ENCODE data around the gene ATP13A2. TPM values are rescaled to one million over a fixed set of nuclear protein-coding genes. Genes with fewer than 3 reads are reported as not detected.

ATP13A2 gene
- total RNA-seq, 1 donor from 2014 or later: 18.8 TPM

DNA sequence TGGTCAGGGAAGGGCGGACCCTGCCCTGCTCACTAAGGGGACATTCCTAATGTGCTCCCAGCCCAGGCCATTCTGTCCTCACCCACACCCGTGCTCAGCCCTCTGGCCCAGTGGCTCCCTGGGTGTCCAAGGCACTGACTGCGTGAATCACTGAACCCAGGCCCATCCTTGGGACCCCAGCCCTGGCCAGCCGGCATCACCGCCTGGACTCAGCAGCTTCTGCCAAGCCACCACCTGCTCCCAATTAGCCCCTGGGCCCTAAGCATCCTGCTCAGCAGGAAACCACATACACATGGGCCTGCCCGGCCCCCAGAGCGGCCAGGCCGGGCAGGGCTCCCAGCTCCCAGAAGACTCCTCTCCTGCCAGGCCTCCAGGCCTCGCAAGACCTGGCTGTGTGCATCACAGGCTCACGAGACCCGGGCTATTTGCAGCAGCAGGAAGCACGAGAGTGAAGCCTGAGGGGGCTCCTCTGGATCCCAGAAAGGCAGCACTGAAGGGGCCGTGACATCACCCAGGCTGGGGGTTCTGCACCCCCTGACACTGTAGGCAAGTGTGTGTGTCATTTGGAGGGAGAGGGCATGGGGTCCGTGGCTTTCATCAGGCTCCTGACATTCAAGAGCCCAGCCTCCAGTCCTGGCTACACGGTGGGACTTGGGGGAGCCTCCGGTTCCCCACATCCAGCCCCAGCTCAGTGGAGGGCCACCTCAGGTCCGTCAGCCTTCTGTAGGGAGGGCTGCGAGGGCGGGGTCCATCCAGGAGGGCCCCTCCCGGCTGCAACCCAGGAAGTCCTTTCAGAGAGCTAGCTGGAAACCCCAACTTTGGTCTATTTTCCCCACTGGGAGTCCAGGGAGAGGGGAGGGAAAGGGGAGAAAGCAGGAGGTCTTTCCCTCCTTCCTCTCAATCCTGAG lies 32.9 kb downstream of the ATP13A2 start:
- Mint-ChIP-seq H3K9me3 (no peaks in the 10 kb centered on the region), H3K36me3 (peaks cover 6% of the 10 kb centered on the region), H3K4me3 (peak overlapping the region; percentile 89), H3K27ac (no peak overlapping the region), H3K27me3 (ENCODE audit: insufficient read depth, low read depth) (peaks cover 6% of the 10 kb centered on the region), H3K4me1 (peaks cover 49% of the 10 kb centered on the region)
- Histone ChIP-seq H3K4me3 (peak overlapping the region; percentile 94), H3K36me3 (no peaks in the 10 kb centered on the region), H3K9ac (peak overlapping the region; percentile 75), H3K4me1 (peaks cover 32% of the 10 kb centered on the region), H3K27ac (no peak overlapping the region), H3K9me3 (ENCODE audit: low read depth) (no peaks in the 10 kb centered on the region), H3K27me3 (no peaks in the 10 kb centered on the region), H4K20me1 (ENCODE audit: low read depth) (peaks cover 47% of the 10 kb centered on the region), H3K79me2 (ENCODE audit: low read depth) (peaks cover 46% of the 10 kb centered on the region), H2AFZ (replicated peaks) (no peak overlapping the region), H3F3A (ENCODE audit: low read depth) (peaks cover 19% of the 10 kb centered on the region), H3K4me2 (peak overlapping the region; percentile 98)
- TF ChIP-seq, protein P1, sequence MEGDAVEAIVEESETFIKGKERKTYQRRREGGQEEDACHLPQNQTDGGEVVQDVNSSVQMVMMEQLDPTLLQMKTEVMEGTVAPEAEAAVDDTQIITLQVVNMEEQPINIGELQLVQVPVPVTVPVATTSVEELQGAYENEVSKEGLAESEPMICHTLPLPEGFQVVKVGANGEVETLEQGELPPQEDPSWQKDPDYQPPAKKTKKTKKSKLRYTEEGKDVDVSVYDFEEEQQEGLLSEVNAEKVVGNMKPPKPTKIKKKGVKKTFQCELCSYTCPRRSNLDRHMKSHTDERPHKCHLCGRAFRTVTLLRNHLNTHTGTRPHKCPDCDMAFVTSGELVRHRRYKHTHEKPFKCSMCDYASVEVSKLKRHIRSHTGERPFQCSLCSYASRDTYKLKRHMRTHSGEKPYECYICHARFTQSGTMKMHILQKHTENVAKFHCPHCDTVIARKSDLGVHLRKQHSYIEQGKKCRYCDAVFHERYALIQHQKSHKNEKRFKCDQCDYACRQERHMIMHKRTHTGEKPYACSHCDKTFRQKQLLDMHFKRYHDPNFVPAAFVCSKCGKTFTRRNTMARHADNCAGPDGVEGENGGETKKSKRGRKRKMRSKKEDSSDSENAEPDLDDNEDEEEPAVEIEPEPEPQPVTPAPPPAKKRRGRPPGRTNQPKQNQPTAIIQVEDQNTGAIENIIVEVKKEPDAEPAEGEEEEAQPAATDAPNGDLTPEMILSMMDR (IDR thresholded peaks at IDR 0.05): no peak
- TF ChIP-seq EZH2 (IDR thresholded peaks at IDR 0.05): no peak
- no peak for TF ChIP-seq EZH2phosphoT487 (IDR thresholded peaks at IDR 0.05)
- DNase-seq (ENCODE audit: low spot score): peak; percentile 23

DNA sequence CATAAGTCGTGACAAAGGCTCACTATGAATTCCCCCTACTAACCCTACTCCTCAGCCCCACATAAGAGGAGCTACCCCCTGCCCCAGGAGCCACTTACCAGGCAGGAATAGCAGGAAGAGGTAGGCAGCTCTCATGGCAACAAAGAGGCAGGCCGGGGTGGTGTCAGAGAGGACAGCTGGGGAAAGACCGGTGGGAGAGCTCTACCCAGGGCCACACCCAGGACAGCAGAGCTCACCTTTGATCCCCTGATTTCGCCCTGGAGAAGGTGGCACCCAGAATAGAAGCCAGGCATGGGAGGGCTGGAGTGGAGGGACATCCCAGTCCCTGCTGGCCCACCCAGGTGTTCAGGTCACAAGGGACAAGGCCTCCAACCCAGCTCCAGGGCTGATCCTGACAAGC lies 33.6 kb downstream of the ATP13A2 start:
- Histone ChIP-seq H3K4me2 (peak overlapping the region; percentile 98), H3K27ac (no peak overlapping the region), H3K79me2 (ENCODE audit: low read depth) (peaks cover 46% of the 10 kb centered on the region), H3K36me3 (no peaks in the 10 kb centered on the region), H3F3A (ENCODE audit: low read depth) (peaks cover 19% of the 10 kb centered on the region), H2AFZ (replicated peaks) (no peak overlapping the region), H3K9me3 (ENCODE audit: low read depth) (no peaks in the 10 kb centered on the region), H4K20me1 (ENCODE audit: low read depth) (peaks cover 51% of the 10 kb centered on the region), H3K4me3 (no peak overlapping the region), H3K4me1 (peaks cover 29% of the 10 kb centered on the region), H3K27me3 (no peaks in the 10 kb centered on the region), H3K9ac (no peak overlapping the region)
- Mint-ChIP-seq H3K4me3 (peak overlapping the region; percentile 89), H3K36me3 (peaks cover 6% of the 10 kb centered on the region), H3K27ac (no peak overlapping the region), H3K9me3 (no peaks in the 10 kb centered on the region), H3K27me3 (ENCODE audit: insufficient read depth, low read depth) (peaks cover 6% of the 10 kb centered on the region), H3K4me1 (peaks cover 44% of the 10 kb centered on the region)
- TF ChIP-seq, protein P1 (IDR thresholded peaks at IDR 0.05): no peak
- TF ChIP-seq EZH2phosphoT487 (IDR thresholded peaks at IDR 0.05): no peak
- TF ChIP-seq EZH2 (IDR thresholded peaks at IDR 0.05): no peak
- DNase-seq (ENCODE audit: low spot score): no peak

DNA sequence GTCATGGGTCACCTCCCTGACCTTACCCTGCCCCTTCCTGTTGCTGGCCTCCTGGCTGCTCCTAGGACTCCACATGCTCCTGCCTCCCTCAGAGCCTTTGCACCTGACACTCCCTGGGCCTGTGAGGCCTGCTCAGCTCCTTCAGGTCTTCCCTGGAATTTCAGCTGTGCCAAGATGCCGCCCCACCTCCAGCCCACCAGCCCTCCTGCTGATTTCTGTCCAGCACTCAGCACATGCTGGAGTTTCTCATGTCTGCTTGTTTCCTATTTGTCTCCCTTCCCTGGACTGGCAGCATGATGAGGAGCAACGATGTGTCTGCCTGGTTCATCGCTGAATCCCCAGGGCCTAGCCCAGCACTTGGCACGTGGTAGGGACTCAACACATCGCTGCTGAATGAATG lies 34.4 kb downstream of the ATP13A2 start:
- peaks cover 6% of the 10 kb centered on the region for H3K27me3 Mint-ChIP-seq (ENCODE audit: insufficient read depth, low read depth)
- H3K9ac ChIP-seq: no peak overlapping the region
- H3K4me2 ChIP-seq: no peak overlapping the region
- no peaks in the 10 kb centered on the region for H3K27me3 ChIP-seq
- H3K36me3 Mint-ChIP-seq: peaks cover 8% of the 10 kb centered on the region
- H3K4me3 Mint-ChIP-seq: peak overlapping the region; percentile 89
- no peaks in the 10 kb centered on the region for H3K36me3 ChIP-seq
- peak overlapping the region; percentile 60 for H3K27ac Mint-ChIP-seq
- no peak overlapping the region for H2AFZ ChIP-seq (replicated peaks)
- H4K20me1 ChIP-seq (ENCODE audit: low read depth): peaks cover 58% of the 10 kb centered on the region
- H3K4me1 Mint-ChIP-seq: peaks cover 47% of the 10 kb centered on the region
- no peak for TF ChIP-seq EZH2 (IDR thresholded peaks at IDR 0.05)
- H3K4me3 ChIP-seq: no peak overlapping the region
- H3K4me1 ChIP-seq: peaks cover 30% of the 10 kb centered on the region
- peaks cover 46% of the 10 kb centered on the region for H3K79me2 ChIP-seq (ENCODE audit: low read depth)
- no peaks in the 10 kb centered on the region for H3K9me3 Mint-ChIP-seq
- peaks cover 23% of the 10 kb centered on the region for H3F3A ChIP-seq (ENCODE audit: low read depth)
- H3K9me3 ChIP-seq (ENCODE audit: low read depth): no peaks in the 10 kb centered on the region
- no peak for DNase-seq (ENCODE audit: low spot score)
- no peak overlapping the region for H3K27ac ChIP-seq

DNA sequence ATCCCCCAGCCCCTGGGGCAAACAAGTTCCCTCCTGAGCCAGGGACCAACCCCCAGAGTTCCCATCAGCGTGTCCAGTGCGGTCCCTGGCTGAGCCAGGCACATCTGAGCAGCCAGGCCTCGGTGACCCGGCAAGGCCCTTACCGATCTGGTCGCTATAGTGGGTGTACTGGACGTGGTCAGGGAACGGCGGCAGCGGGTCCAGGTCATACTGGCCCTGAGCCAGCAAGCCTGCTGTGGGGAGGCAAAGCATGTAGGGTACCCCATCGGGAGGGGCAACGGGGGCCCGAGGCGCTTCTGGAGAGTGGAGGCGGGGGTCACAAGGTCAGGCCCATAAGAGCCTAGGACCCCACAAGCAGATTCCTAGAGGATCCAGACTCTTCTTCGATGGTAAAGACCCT lies 34.8 kb downstream of the ATP13A2 start:
- no peak overlapping the region for H3K4me3 Mint-ChIP-seq
- Histone ChIP-seq H3K4me1 (peaks cover 34% of the 10 kb centered on the region), H3K27ac (no peak overlapping the region), H3K27me3 (no peaks in the 10 kb centered on the region), H3K79me2 (ENCODE audit: low read depth) (peaks cover 46% of the 10 kb centered on the region), H3K36me3 (no peaks in the 10 kb centered on the region), H3K9ac (no peak overlapping the region), H3F3A (ENCODE audit: low read depth) (peaks cover 27% of the 10 kb centered on the region), H3K4me2 (no peak overlapping the region), H3K9me3 (ENCODE audit: low read depth) (no peaks in the 10 kb centered on the region), H4K20me1 (ENCODE audit: low read depth) (peaks cover 63% of the 10 kb centered on the region), H2AFZ (replicated peaks) (no peak overlapping the region), H3K4me3 (no peak overlapping the region)
- DNase-seq (ENCODE audit: low spot score): no peak
- H3K36me3 Mint-ChIP-seq: peaks cover 8% of the 10 kb centered on the region
- TF ChIP-seq, protein P1 (IDR thresholded peaks at IDR 0.05): no peak
- TF ChIP-seq EZH2 (IDR thresholded peaks at IDR 0.05) (no peak), EZH2phosphoT487 (IDR thresholded peaks at IDR 0.05) (no peak)
- H3K4me1 Mint-ChIP-seq: peaks cover 48% of the 10 kb centered on the region
- H3K9me3 Mint-ChIP-seq: no peaks in the 10 kb centered on the region
- H3K27ac Mint-ChIP-seq: no peak overlapping the region
- H3K27me3 Mint-ChIP-seq (ENCODE audit: insufficient read depth, low read depth): peaks cover 6% of the 10 kb centered on the region

Measured in neural progenitor cell (in vitro differentiated cells).